Measurements from ENCODE around the gene NCOR2. TPM values are rescaled to one million over a fixed set of nuclear protein-coding genes. Genes with fewer than 3 reads are reported as not detected.
A peak's percentile ranks its signal among the peaks of the same experiment; 100 is the strongest.

Gene NCOR2
- total RNA-seq, 2 donors from 2014 or later = 137 to 148 TPM

DNA sequence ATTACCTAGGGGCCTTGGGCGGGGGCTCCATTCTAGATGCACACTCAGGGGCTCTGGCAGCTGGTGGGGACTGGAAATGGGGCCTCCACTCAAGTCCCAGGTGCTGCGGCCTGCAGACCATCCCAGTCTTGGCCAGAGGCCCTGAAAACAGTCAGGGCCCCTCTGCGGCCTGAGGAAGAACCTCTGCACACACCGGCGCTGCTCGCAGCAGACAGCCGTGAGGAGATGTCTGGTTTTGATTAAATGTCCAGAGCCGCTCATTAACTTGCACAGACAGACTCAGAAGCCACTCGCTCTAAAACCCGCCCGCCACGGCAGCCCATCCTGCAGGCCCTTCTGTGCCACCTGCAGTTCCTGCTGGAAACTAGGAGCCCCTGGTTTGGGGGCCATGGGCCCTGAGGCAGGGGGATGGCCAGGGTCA is 36.4 kb upstream of the NCOR2 start:
- H3K9me3 ChIP-seq = no peaks in the 10 kb centered on the region
- peak overlapping the region; percentile 13 to 75 for H3K9ac ChIP-seq (ENCODE audit: low read depth in 2 of 2, low read length in 2 of 2)
- H3K4me1 ChIP-seq = peaks cover 31% of the 10 kb centered on the region
- DNase-seq = no peak
- no peak for TF ChIP-seq CTCF (IDR thresholded peaks at IDR 0.05)
- no peaks in the 10 kb centered on the region for H3K36me3 ChIP-seq
- H3K27ac ChIP-seq = peak overlapping the region; percentile 73
- H3K4me3 ChIP-seq = no peak overlapping the region
- intact Hi-C loops (cut with DNase I) = no loop called here
- no peaks in the 10 kb centered on the region for H3K27me3 ChIP-seq

DNA sequence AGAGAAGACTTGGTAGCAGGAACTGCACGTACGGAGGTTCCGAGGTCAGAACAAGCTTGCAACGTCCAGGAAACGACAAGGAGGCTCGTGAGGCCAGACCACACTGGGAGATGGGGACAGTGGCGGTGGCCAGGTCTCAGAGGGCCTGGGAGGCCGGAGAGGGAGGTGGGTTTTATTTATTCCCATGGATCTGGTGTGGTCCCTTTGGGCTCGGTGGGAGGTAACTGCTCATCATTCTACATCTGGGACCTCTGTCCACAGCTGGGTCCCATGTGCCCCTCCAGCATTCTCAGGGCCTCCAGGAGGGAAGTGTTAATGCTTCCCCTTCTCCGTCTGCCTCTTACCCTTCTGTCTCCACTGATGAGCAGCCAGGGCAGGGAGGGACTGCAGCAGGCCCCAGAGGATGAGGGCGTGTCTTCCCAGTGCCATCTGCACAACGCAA is 35.7 kb upstream of the NCOR2 start:
- H3K9me3 ChIP-seq = no peaks in the 10 kb centered on the region
- no peak overlapping the region for H3K27ac ChIP-seq
- no peaks in the 10 kb centered on the region for H3K27me3 ChIP-seq
- H3K9ac ChIP-seq (ENCODE audit: low read depth in 2 of 2, low read length in 2 of 2) = peak overlapping the region in 1 of 2 donors; percentile 75
- TF ChIP-seq CTCF (IDR thresholded peaks at IDR 0.05) = no peak
- intact Hi-C loops (cut with DNase I) = no loop called here
- H3K4me1 ChIP-seq = peaks cover 23% of the 10 kb centered on the region
- no peak overlapping the region for H3K4me3 ChIP-seq
- H3K36me3 ChIP-seq = no peaks in the 10 kb centered on the region
- DNase-seq = no peak

GRCh38 chr12:124601706-124602105 is 34.3 kb upstream of the NCOR2 start:
- DNase-seq = no peak
- no peak overlapping the region for H3K27ac ChIP-seq
- no peaks in the 10 kb centered on the region for H3K27me3 ChIP-seq
- H3K9me3 ChIP-seq = no peaks in the 10 kb centered on the region
- no peak overlapping the region for H3K4me3 ChIP-seq
- H3K36me3 ChIP-seq = no peaks in the 10 kb centered on the region
- H3K9ac ChIP-seq (ENCODE audit: low read depth in 2 of 2, low read length in 2 of 2) = no peak overlapping the region
- intact Hi-C loops (cut with DNase I) = no loop called here
- TF ChIP-seq CTCF (IDR thresholded peaks at IDR 0.05) = no peak
- peaks cover 22% of the 10 kb centered on the region for H3K4me1 ChIP-seq

DNA sequence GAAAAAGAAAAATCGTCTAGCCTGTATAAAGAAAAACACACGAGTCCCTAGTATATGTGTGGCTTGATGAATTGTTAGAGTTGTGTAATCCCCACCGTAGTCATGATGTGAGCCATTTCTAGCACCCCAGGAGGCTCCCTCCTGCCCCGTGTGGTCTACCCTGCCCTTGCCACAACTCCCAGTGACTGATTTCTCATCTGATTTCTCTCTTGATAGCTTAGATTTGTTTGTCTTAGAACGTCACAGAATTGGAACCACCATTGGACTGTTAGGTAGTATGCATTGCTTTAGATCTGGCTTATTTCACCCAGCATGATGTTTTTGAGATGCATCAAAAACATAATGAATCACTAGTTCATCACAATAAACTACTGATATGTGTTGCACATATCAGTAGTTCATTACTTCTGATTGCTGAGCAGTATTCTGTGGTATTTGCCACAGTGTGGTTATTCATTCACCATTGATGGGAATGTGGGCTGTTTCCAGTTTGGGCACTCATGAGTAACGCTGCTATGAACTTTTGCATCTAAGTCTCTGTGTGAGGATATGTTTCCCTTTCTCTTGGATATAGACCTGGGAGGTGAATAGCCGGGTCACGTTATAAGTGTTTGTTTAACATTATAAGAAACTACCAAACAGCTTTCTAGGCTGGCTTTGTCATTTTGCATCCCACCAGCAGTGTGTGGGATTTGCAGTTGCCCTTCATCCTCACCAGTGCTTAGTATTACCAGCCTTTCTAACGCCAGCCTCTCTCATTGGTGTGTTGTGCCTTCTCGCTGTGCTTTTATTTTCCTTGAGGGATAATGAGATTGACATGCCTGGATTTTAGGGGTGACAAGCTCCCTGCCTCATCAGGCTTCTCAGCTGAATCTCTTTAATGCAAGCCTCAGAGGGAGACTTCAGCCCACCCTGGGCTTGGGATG is 31.9 kb upstream of the NCOR2 start:
- no peak for TF ChIP-seq CTCF (IDR thresholded peaks at IDR 0.05)
- Histone ChIP-seq H3K9ac (ENCODE audit: low read depth in 2 of 2, low read length in 2 of 2) (no peak overlapping the region), H3K27me3 (no peaks in the 10 kb centered on the region), H3K4me1 (peaks cover 15% of the 10 kb centered on the region), H3K4me3 (no peak overlapping the region), H3K36me3 (no peaks in the 10 kb centered on the region), H3K9me3 (no peaks in the 10 kb centered on the region), H3K27ac (no peak overlapping the region)
- intact Hi-C loops (cut with DNase I) = no loop called here
- no peak for DNase-seq

DNA sequence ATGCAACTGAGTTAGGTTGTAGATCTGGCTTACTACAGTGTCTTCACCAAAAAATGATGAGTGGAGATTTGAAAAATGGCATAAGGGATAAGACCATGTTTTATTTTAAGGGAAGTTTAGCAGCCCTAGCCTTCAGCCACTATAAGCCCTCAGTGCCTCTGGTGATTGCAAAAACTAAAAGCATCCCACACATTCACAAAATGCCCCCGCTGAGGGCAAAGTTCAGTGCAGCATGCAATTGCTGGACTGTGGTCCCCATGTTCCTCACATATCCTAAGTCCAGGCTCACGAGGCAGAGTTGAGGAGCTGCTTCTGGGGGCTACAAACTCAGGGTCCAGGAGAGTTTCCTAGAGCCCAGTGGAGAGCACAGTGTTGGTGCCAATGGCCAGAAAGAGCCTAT is 29.6 kb upstream of the NCOR2 start:
- Histone ChIP-seq H3K4me1 (peaks cover 5% of the 10 kb centered on the region), H3K27me3 (no peaks in the 10 kb centered on the region), H3K9me3 (no peaks in the 10 kb centered on the region), H3K4me3 (no peak overlapping the region), H3K36me3 (no peaks in the 10 kb centered on the region), H3K9ac (ENCODE audit: low read depth in 2 of 2, low read length in 2 of 2) (no peak overlapping the region), H3K27ac (no peak overlapping the region)
- intact Hi-C loops (cut with DNase I) = no loop called here
- DNase-seq = no peak
- TF ChIP-seq CTCF (IDR thresholded peaks at IDR 0.05) = no peak

All from colonic mucosa (tissue), 4 donors.